ENCODE data around the gene RGS3. TPM values are rescaled to one million over a fixed set of nuclear protein-coding genes. Genes with fewer than 3 reads are reported as not detected.

The RGS3 gene
- total RNA-seq, 1 donor from 2014 or later: 187 TPM

- intact Hi-C loops (cut with micrococcal nuclease): no loop called here
- Histone ChIP-seq H3K27me3 (ENCODE audit: low read depth) (no peaks in the 10 kb centered on the region), H3K36me3 (peaks cover 3% of the 10 kb centered on the region), H3K4me3 (no peak overlapping the region), H3K4me1 (peaks cover 45% of the 10 kb centered on the region), H3K27ac (replicated peaks) (no peak overlapping the region), H3K9me3 (replicated peaks) (no peaks in the 10 kb centered on the region)
- TF ChIP-seq CTCF (IDR thresholded peaks at IDR 0.05; ENCODE audit: borderline replicate concordance): no peak
- DNase-seq: no peak
Observed at GRCh38 chr9:113495526-113495925, 32.0 kb downstream of the RGS3 start.

GRCh38 chr9:113497051-113497450 is 33.5 kb downstream of the RGS3 start:
- intact Hi-C loops (cut with micrococcal nuclease): no loop called here
- TF ChIP-seq CTCF (IDR thresholded peaks at IDR 0.05; ENCODE audit: borderline replicate concordance): no peak
- Histone ChIP-seq H3K36me3 (peaks cover 3% of the 10 kb centered on the region), H3K4me3 (no peak overlapping the region), H3K27ac (replicated peaks) (no peak overlapping the region), H3K9me3 (replicated peaks) (no peaks in the 10 kb centered on the region), H3K27me3 (ENCODE audit: low read depth) (no peaks in the 10 kb centered on the region), H3K4me1 (peaks cover 50% of the 10 kb centered on the region)
- no peak for DNase-seq

- Histone ChIP-seq H3K4me3 (no peak overlapping the region), H3K27me3 (ENCODE audit: low read depth) (no peaks in the 10 kb centered on the region), H3K36me3 (peaks cover 3% of the 10 kb centered on the region), H3K9me3 (replicated peaks) (no peaks in the 10 kb centered on the region), H3K27ac (replicated peaks) (peak overlapping the region; percentile 91), H3K4me1 (peaks cover 51% of the 10 kb centered on the region)
- intact Hi-C loops (cut with micrococcal nuclease): no loop called here
- no peak for TF ChIP-seq CTCF (IDR thresholded peaks at IDR 0.05; ENCODE audit: borderline replicate concordance)
- DNase-seq: no peak
Observed at GRCh38 chr9:113499153-113499875, 35.8 kb downstream of the RGS3 start.

- H3K9me3 ChIP-seq (replicated peaks): no peaks in the 10 kb centered on the region
- peak overlapping the region; percentile 91 for H3K27ac ChIP-seq (replicated peaks)
- H3K36me3 ChIP-seq: peaks cover 3% of the 10 kb centered on the region
- H3K4me1 ChIP-seq: peaks cover 58% of the 10 kb centered on the region
- intact Hi-C loops (cut with micrococcal nuclease): loop anchor here (10.0 kb wide), 1 partner anchor 45 kb away; no protein-coding TSS in a partner anchor
- no peak for TF ChIP-seq CTCF (IDR thresholded peaks at IDR 0.05; ENCODE audit: borderline replicate concordance)
- H3K4me3 ChIP-seq: no peak overlapping the region
- DNase-seq: no peak
- no peaks in the 10 kb centered on the region for H3K27me3 ChIP-seq (ENCODE audit: low read depth)
Observed at GRCh38 chr9:113499876-113500497, 36.5 kb downstream of the RGS3 start.

GRCh38 chr9:113501129-113501686 is 37.7 kb downstream of the RGS3 start:
- peaks cover 70% of the 10 kb centered on the region for H3K4me1 ChIP-seq
- intact Hi-C loops (cut with micrococcal nuclease): loop anchor here (10.0 kb wide), 1 partner anchor 46 kb away; no protein-coding TSS in a partner anchor
- H3K27ac ChIP-seq (replicated peaks): peak overlapping the region; percentile 91
- H3K27me3 ChIP-seq (ENCODE audit: low read depth): no peaks in the 10 kb centered on the region
- no peak for DNase-seq
- peaks cover 6% of the 10 kb centered on the region for H3K36me3 ChIP-seq
- TF ChIP-seq CTCF (IDR thresholded peaks at IDR 0.05; ENCODE audit: borderline replicate concordance): peak; percentile 36
- peak overlapping the region; percentile 66 for H3K4me3 ChIP-seq
- H3K9me3 ChIP-seq (replicated peaks): no peaks in the 10 kb centered on the region

All from left ventricle myocardium inferior (tissue), 1 donor.